Ovary (tissue), 3 donors: ENCODE data around the gene DLEC1.

ENCODE experiments used
- CTCF ChIP-seq, 3 donors: fragments of 450-650 bp in 2 of 3; fragments of 200-600 bp in 1 of 3; IDR thresholded peaks; one replicate each; pipeline versions ENCODE4 v1.5.1 to v1.8.0; 2016 to 2022; ENCODE audit warnings: antibody characterized with exemption in 3 of 3, mild to moderate bottlenecking in 1 of 3
- POLR2A ChIP-seq: fragments of 450-650 bp; IDR thresholded peaks from one replicate; pipeline ENCODE4 v1.6.1; 2017; ENCODE audit warnings: antibody characterized with exemption, mild to moderate bottlenecking, moderate library complexity
- donor health status: DM: no; HTN: no; CAD: no.

GRCh38 chr3:38002291-38002876 lies 36.6 kb upstream of the DLEC1 start:
- no peak for TF ChIP-seq CTCF (IDR thresholded peaks at IDR 0.05)
- TF ChIP-seq POLR2A: no peak
